Measurements from ENCODE around the gene CTLA4.

CTLA4 gene

DNA sequence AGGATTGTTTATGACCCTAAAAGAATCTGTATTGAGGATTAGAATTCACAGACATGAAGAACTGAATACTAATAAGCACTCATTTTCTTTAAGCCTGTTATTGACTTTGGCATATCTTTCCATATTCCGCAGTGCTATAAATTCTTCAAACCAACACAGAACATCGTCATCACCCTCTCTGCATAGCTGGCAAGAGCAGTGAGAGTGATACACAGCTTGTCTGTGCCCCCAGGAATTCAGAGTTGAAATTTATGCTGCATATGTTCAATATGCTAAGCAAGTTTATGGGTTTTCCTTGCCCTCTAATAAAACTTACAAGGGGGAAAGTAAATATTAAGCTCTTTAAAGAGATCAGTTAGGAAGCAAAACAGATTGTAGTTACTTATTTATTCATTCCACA lies 32.7 kb downstream of the CTLA4 start:
- Histone ChIP-seq H3F3A (ENCODE audit: insufficient read depth, low read length) (peaks cover 15% of the 10 kb centered on the region), H3K27ac (ENCODE audit: low read length) (no peak overlapping the region), H3K9me2 (replicated peaks; ENCODE audit: insufficient read depth, low read length) (no peaks in the 10 kb centered on the region), H3K27me3 (replicated peaks; ENCODE audit: insufficient read depth, low read length) (no peaks in the 10 kb centered on the region), H3K79me2 (ENCODE audit: low read length) (no peaks in the 10 kb centered on the region), H3K4me1 (ENCODE audit: low read length) (peaks cover 26% of the 10 kb centered on the region), H4K20me1 (ENCODE audit: insufficient read depth, low read length) (no peaks in the 10 kb centered on the region), H3K9ac (ENCODE audit: low read length) (no peak overlapping the region), H3K4me2 (ENCODE audit: low read depth, low read length) (no peak overlapping the region), H3K9me3 (replicated peaks; ENCODE audit: insufficient read depth, low read length) (no peaks in the 10 kb centered on the region), H3K4me3 (ENCODE audit: low read length) (no peak overlapping the region), H2AFZ (ENCODE audit: low read length) (no peak overlapping the region), H3K36me3 (replicated peaks; ENCODE audit: insufficient read depth, low read length) (no peaks in the 10 kb centered on the region)
- DNase-seq = no peak
- TF ChIP-seq, protein P1, sequence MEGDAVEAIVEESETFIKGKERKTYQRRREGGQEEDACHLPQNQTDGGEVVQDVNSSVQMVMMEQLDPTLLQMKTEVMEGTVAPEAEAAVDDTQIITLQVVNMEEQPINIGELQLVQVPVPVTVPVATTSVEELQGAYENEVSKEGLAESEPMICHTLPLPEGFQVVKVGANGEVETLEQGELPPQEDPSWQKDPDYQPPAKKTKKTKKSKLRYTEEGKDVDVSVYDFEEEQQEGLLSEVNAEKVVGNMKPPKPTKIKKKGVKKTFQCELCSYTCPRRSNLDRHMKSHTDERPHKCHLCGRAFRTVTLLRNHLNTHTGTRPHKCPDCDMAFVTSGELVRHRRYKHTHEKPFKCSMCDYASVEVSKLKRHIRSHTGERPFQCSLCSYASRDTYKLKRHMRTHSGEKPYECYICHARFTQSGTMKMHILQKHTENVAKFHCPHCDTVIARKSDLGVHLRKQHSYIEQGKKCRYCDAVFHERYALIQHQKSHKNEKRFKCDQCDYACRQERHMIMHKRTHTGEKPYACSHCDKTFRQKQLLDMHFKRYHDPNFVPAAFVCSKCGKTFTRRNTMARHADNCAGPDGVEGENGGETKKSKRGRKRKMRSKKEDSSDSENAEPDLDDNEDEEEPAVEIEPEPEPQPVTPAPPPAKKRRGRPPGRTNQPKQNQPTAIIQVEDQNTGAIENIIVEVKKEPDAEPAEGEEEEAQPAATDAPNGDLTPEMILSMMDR (IDR thresholded peaks at IDR 0.05; ENCODE audit: low read length) = no peak
- no peak for TF ChIP-seq EZH2 (optimal IDR thresholded peaks at IDR 0.05; ENCODE audit: low read depth, low read length)
- no peak for TF ChIP-seq EZH2phosphoT487 (IDR thresholded peaks at IDR 0.05; ENCODE audit: low read length)

DNA sequence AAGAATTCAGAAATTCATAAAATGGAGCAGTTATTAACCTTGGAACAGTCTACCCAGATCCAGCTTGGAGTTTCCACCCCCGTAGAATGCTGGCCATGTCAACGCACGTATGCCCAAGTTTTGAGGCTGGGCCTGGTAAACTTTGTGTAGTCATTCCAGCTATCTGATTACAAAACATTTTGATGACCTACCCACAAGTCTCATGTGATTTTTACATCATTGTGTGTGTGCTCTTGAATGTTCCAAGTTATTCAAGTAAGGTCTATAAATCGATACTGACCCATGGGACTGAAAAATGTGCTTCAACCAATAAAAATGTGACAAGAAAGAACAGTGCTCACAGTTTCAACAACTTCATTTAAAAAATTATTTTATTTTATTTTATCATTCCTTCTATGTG lies 36.5 kb downstream of the CTLA4 start:
- Histone ChIP-seq H3F3A (ENCODE audit: insufficient read depth, low read length) (no peaks in the 10 kb centered on the region), H3K9ac (ENCODE audit: low read length) (no peak overlapping the region), H2AFZ (ENCODE audit: low read length) (no peak overlapping the region), H3K27me3 (replicated peaks; ENCODE audit: insufficient read depth, low read length) (no peaks in the 10 kb centered on the region), H3K36me3 (replicated peaks; ENCODE audit: insufficient read depth, low read length) (no peaks in the 10 kb centered on the region), H3K27ac (ENCODE audit: low read length) (no peak overlapping the region), H3K4me1 (ENCODE audit: low read length) (peaks cover 13% of the 10 kb centered on the region), H3K9me2 (replicated peaks; ENCODE audit: insufficient read depth, low read length) (no peaks in the 10 kb centered on the region), H4K20me1 (ENCODE audit: insufficient read depth, low read length) (no peaks in the 10 kb centered on the region), H3K9me3 (replicated peaks; ENCODE audit: insufficient read depth, low read length) (no peaks in the 10 kb centered on the region), H3K4me3 (ENCODE audit: low read length) (no peak overlapping the region), H3K4me2 (ENCODE audit: low read depth, low read length) (no peak overlapping the region), H3K79me2 (ENCODE audit: low read length) (no peaks in the 10 kb centered on the region)
- TF ChIP-seq, protein P1 (IDR thresholded peaks at IDR 0.05; ENCODE audit: low read length) = no peak
- TF ChIP-seq EZH2 (optimal IDR thresholded peaks at IDR 0.05; ENCODE audit: low read depth, low read length) (no peak), EZH2phosphoT487 (IDR thresholded peaks at IDR 0.05; ENCODE audit: low read length) (no peak)
- no peak for DNase-seq

DNA sequence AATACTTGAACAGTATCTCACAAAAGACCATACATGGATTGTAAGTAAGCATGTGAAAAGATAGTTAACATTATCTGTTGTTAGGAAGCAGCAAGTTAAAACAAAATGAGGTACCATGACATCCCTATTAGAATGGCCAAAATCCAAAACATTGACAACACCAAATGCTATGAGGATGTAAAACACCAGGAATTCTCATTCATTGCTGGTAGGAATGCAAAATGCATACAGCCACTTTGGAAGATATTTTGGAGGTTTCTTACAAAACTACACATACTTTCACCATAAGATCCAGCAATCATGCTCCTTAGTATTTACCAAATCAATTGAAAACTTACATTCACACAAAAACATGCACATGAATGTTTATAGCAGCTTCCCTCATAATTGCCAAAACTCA lies 38.1 kb downstream of the CTLA4 start:
- no peaks in the 10 kb centered on the region for H3K27me3 ChIP-seq (replicated peaks; ENCODE audit: insufficient read depth, low read length)
- peaks cover 15% of the 10 kb centered on the region for H3K4me1 ChIP-seq (ENCODE audit: low read length)
- no peak overlapping the region for H3K9ac ChIP-seq (ENCODE audit: low read length)
- no peak overlapping the region for H3K4me2 ChIP-seq (ENCODE audit: low read depth, low read length)
- H3F3A ChIP-seq (ENCODE audit: insufficient read depth, low read length) = no peaks in the 10 kb centered on the region
- H3K36me3 ChIP-seq (replicated peaks; ENCODE audit: insufficient read depth, low read length) = no peaks in the 10 kb centered on the region
- H3K9me2 ChIP-seq (replicated peaks; ENCODE audit: insufficient read depth, low read length) = no peaks in the 10 kb centered on the region
- no peak overlapping the region for H3K4me3 ChIP-seq (ENCODE audit: low read length)
- H4K20me1 ChIP-seq (ENCODE audit: insufficient read depth, low read length) = no peaks in the 10 kb centered on the region
- no peak for TF ChIP-seq EZH2 (optimal IDR thresholded peaks at IDR 0.05; ENCODE audit: low read depth, low read length)
- TF ChIP-seq, protein P1 (IDR thresholded peaks at IDR 0.05; ENCODE audit: low read length) = no peak
- TF ChIP-seq EZH2phosphoT487 (IDR thresholded peaks at IDR 0.05; ENCODE audit: low read length) = no peak
- H3K27ac ChIP-seq (ENCODE audit: low read length) = no peak overlapping the region
- no peaks in the 10 kb centered on the region for H3K79me2 ChIP-seq (ENCODE audit: low read length)
- no peak overlapping the region for H2AFZ ChIP-seq (ENCODE audit: low read length)
- no peak for DNase-seq
- H3K9me3 ChIP-seq (replicated peaks; ENCODE audit: insufficient read depth, low read length) = no peaks in the 10 kb centered on the region
